DOHH2 (cell line): ENCODE measurements around the gene ZBTB47.

Experiments
- H3F3A ChIP-seq: fragments of 200-600 bp; sonication (generic), shearing (Covaris generic); 2 replicates; pipeline ENCODE4 v1.6.0; 2016; ENCODE audit warnings: antibody characterized with exemption, mild to moderate bottlenecking; ENCODE audit not compliant: control insufficient read depth, insufficient read depth
- H3K27ac ChIP-seq: fragments of 200-600 bp; sonication (generic); 2 replicates; pipeline ENCODE4 v1.5.1; 2014; ENCODE audit warnings: low read depth, mild to moderate bottlenecking, low read length, moderate library complexity
- H3K27me3 ChIP-seq: fragments of 200-600 bp; sonication (generic); 2 replicates; pipeline ENCODE4 v1.6.1; 2014; ENCODE audit warnings: mild to moderate bottlenecking, low read length, mixed read lengths; ENCODE audit not compliant: control insufficient read depth
- H3K36me3 ChIP-seq: fragments of 200-600 bp; sonication (generic); 2 replicates; pipeline ENCODE4 v1.6.1; 2014; ENCODE audit warnings: mild to moderate bottlenecking, low read length, moderate library complexity, mixed read lengths; ENCODE audit not compliant: control insufficient read depth
- H3K4me1 ChIP-seq: fragments of 200-600 bp; sonication (generic); 2 replicates; pipeline ENCODE4 v1.6.1; 2014; ENCODE audit warnings: mild to moderate bottlenecking, low read length, mixed read lengths; ENCODE audit not compliant: control insufficient read depth
- H3K4me2 ChIP-seq: fragments of 200-600 bp; sonication (generic); 2 replicates; pipeline ENCODE4 v1.6.0; 2014; ENCODE audit warnings: mild to moderate bottlenecking, low read length, moderate library complexity
- H3K4me3 ChIP-seq: fragments of 200-600 bp; sonication (generic); 2 replicates; pipeline ENCODE4 v1.5.1; 2014; ENCODE audit warnings: mild to moderate bottlenecking, low read length, mixed read lengths
- H3K79me2 ChIP-seq: fragments of 200-600 bp; sonication (generic); 2 replicates; pipeline ENCODE4 v1.6.1; 2014; ENCODE audit warnings: mild to moderate bottlenecking, low read length, mixed read lengths; ENCODE audit not compliant: control insufficient read depth
- H3K9me2 ChIP-seq: fragments of 200-600 bp; sonication (generic); replicated peaks from 2 replicates; pipeline ENCODE4 v1.6.1; 2014; ENCODE audit warnings: mild to moderate bottlenecking, low read length, mixed read lengths; ENCODE audit not compliant: control insufficient read depth
- H3K9me3 ChIP-seq: fragments of 200-600 bp; sonication (generic); 2 replicates; pipeline ENCODE4 v1.6.1; 2014; ENCODE audit warnings: antibody characterized with exemption, low read length, mixed read lengths; ENCODE audit not compliant: control insufficient read depth, insufficient read depth
- H4K20me1 ChIP-seq: fragments of 200-600 bp; sonication (generic); 2 replicates; pipeline ENCODE4 v1.6.0; 2014; ENCODE audit warnings: low read depth, mild to moderate bottlenecking, antibody characterized with exemption, low read length, moderate library complexity; ENCODE audit not compliant: control insufficient read depth, insufficient read depth
- CTCF ChIP-seq: fragments of 200-600 bp; sonication (generic); IDR thresholded peaks from one replicate; pipeline ENCODE4 v1.5.1; 2014; ENCODE audit warnings: antibody characterized with exemption, mild to moderate bottlenecking, low read depth, low read length; ENCODE audit not compliant: poor library complexity, severe bottlenecking
- EZH2phosphoT487 ChIP-seq: fragments of 200-600 bp; sonication (generic); IDR thresholded peaks from 2 replicates; pipeline ENCODE4 v1.6.1; 2017; ENCODE audit warnings: borderline replicate concordance, mild to moderate bottlenecking, antibody characterized with exemption, low read length, moderate library complexity, mixed read lengths

Gene ZBTB47

GRCh38 chr3:42680271-42680670 is 26.8 kb downstream of the ZBTB47 start:
- no peak overlapping the region for H3K4me3 ChIP-seq
- no peaks in the 10 kb centered on the region for H3F3A ChIP-seq
- TF ChIP-seq CTCF, result no peak
- TF ChIP-seq EZH2phosphoT487, result no peak
- H3K9me3 ChIP-seq, result no peaks in the 10 kb centered on the region
- peaks cover 10% of the 10 kb centered on the region for H3K27me3 ChIP-seq
- no peak overlapping the region for H3K27ac ChIP-seq
- no peak overlapping the region for H3K4me2 ChIP-seq
- no peaks in the 10 kb centered on the region for H3K4me1 ChIP-seq
- no peaks in the 10 kb centered on the region for H4K20me1 ChIP-seq
- no peaks in the 10 kb centered on the region for H3K36me3 ChIP-seq
- no peaks in the 10 kb centered on the region for H3K79me2 ChIP-seq
- H3K9me2 ChIP-seq, result no peaks in the 10 kb centered on the region

- no peaks in the 10 kb centered on the region for H3K9me2 ChIP-seq
- H3K36me3 ChIP-seq, result no peaks in the 10 kb centered on the region
- no peak overlapping the region for H3K4me2 ChIP-seq
Measured at GRCh38 chr3:42680806-42681205, 27.3 kb downstream of the ZBTB47 start.

GRCh38 chr3:42681361-42682038 is 28.0 kb downstream of the ZBTB47 start:
- no peak for TF ChIP-seq EZH2phosphoT487
- TF ChIP-seq CTCF, result no peak
- no peaks in the 10 kb centered on the region for H3F3A ChIP-seq
- H3K4me1 ChIP-seq, result no peaks in the 10 kb centered on the region
- no peaks in the 10 kb centered on the region for H3K9me2 ChIP-seq
- H3K9me3 ChIP-seq, result no peaks in the 10 kb centered on the region
- no peak overlapping the region for H3K4me3 ChIP-seq
- no peaks in the 10 kb centered on the region for H4K20me1 ChIP-seq
- H3K27me3 ChIP-seq, result peaks cover 10% of the 10 kb centered on the region
- no peak overlapping the region for H3K4me2 ChIP-seq
- H3K79me2 ChIP-seq, result no peaks in the 10 kb centered on the region
- no peaks in the 10 kb centered on the region for H3K36me3 ChIP-seq
- H3K27ac ChIP-seq, result no peak overlapping the region

More at GRCh38 chr3:42680806-42681205, 27.3 kb downstream of the ZBTB47 start:
- Histone ChIP-seq H4K20me1 (no peaks in the 10 kb centered on the region), H3K4me3 (no peak overlapping the region), H3F3A (no peaks in the 10 kb centered on the region), H3K79me2 (no peaks in the 10 kb centered on the region), H3K4me1 (no peaks in the 10 kb centered on the region), H3K9me3 (no peaks in the 10 kb centered on the region), H3K27me3 (peaks cover 10% of the 10 kb centered on the region), H3K27ac (no peak overlapping the region)
- TF ChIP-seq EZH2phosphoT487 (no peak), CTCF (no peak)
